Ishikawa (cell line): Measurements from ENCODE around the gene PARK7.

Source experiments
- CEBPB ChIP-seq: IDR thresholded peaks from 2 replicates; pipeline ENCODE4 v1.6.1; 2012
- CREB1 ChIP-seq: IDR thresholded peaks from 2 replicates; pipeline ENCODE4 v1.6.1; 2012; ENCODE audit warnings: low read depth
- EGR1 ChIP-seq: IDR thresholded peaks from 2 replicates; pipeline ENCODE4 v1.6.1; 2012
- EP300 ChIP-seq: IDR thresholded peaks from 2 replicates; pipeline ENCODE4 v1.6.1; 2012; ENCODE audit warnings: borderline replicate concordance
- FOXM1 ChIP-seq: IDR thresholded peaks from 2 replicates; pipeline ENCODE4 v1.6.1; 2012; ENCODE audit warnings: low read depth, borderline replicate concordance
- MAX ChIP-seq: IDR thresholded peaks from 2 replicates; pipeline ENCODE4 v1.6.1; 2012
- NFIC ChIP-seq: IDR thresholded peaks from 2 replicates; pipeline ENCODE4 v1.6.1; 2012
- RAD21 ChIP-seq: IDR thresholded peaks from 2 replicates; pipeline ENCODE4 v1.6.1; 2012; ENCODE audit warnings: low read depth
- REST ChIP-seq: IDR thresholded peaks from 2 replicates; pipeline ENCODE4 v1.6.1; 2012; ENCODE audit warnings: low read depth, mild to moderate bottlenecking
- TAF1 ChIP-seq: IDR thresholded peaks from 2 replicates; pipeline ENCODE4 v1.6.1; 2012; ENCODE audit warnings: low read depth, mild to moderate bottlenecking
- TCF12 ChIP-seq: IDR thresholded peaks from 2 replicates; pipeline ENCODE4 v1.6.1; 2012; ENCODE audit warnings: low read depth
- TEAD4 ChIP-seq: IDR thresholded peaks from 2 replicates; pipeline ENCODE4 v1.6.1; 2012
- USF1 ChIP-seq: IDR thresholded peaks from 2 replicates; pipeline ENCODE4 v1.6.1; 2012
- YY1 ChIP-seq: IDR thresholded peaks from 2 replicates; pipeline ENCODE4 v1.6.1; 2012; ENCODE audit warnings: low read depth
- ZBTB7A ChIP-seq: IDR thresholded peaks from 2 replicates; pipeline ENCODE4 v1.6.1; 2012; ENCODE audit warnings: low read depth

The PARK7 gene

GRCh38 chr1:8009043-8010002 is 47.8 kb downstream of the PARK7 start:
- TF ChIP-seq EP300 (no peak), EGR1 (no peak), CREB1 (no peak), REST (no peak), TAF1 (no peak), MAX (no peak), ZBTB7A (no peak), USF1 (no peak), NFIC (no peak), CEBPB (no peak), FOXM1 (no peak)

GRCh38 chr1:8010080-8010664 is 48.7 kb downstream of the PARK7 start:
- no peak for TF ChIP-seq NFIC
- no peak for TF ChIP-seq CREB1
- TF ChIP-seq TCF12, result no peak
- TF ChIP-seq MAX, result no peak
- TF ChIP-seq YY1, result no peak

GRCh38 chr1:8011016-8011415 is 49.5 kb downstream of the PARK7 start:
- TF ChIP-seq TEAD4 (no peak), CEBPB (no peak), MAX (no peak), FOXM1 (no peak), TAF1 (no peak), YY1 (no peak), USF1 (no peak), EGR1 (no peak), REST (no peak), CREB1 (no peak), TCF12 (no peak), RAD21 (no peak), ZBTB7A (no peak), NFIC (no peak), EP300 (no peak)

GRCh38 chr1:8011923-8012858 is 50.7 kb downstream of the PARK7 start:
- no peak for TF ChIP-seq EGR1
- TF ChIP-seq REST, result no peak
- TF ChIP-seq ZBTB7A, result no peak
- TF ChIP-seq YY1, result no peak
- TF ChIP-seq MAX, result no peak
- TF ChIP-seq TEAD4, result no peak
- no peak for TF ChIP-seq EP300
- TF ChIP-seq USF1, result no peak
- no peak for TF ChIP-seq CEBPB
- no peak for TF ChIP-seq RAD21
- TF ChIP-seq TAF1, result no peak
- TF ChIP-seq FOXM1, result no peak
- no peak for TF ChIP-seq NFIC
- no peak for TF ChIP-seq CREB1
- no peak for TF ChIP-seq TCF12
